A549 treated with AZD9567 at 1 μM for 4 hours (cell line): ENCODE results near the gene KCNK3. TPM values are rescaled to one million over a fixed set of nuclear protein-coding genes. Genes with fewer than 3 reads are reported as not detected.

Experiments used
- total RNA-seq: library from RNA; stranded (reverse); fragments of 200-300 nt; extraction: Qiagen RNA extraction; gene quantifications from 5 replicates; pipeline ENCODE4 v1.2.3, GENCODE V29; 2022; ENCODE audit not compliant: insufficient read depth

KCNK3 gene
- total RNA-seq = 0.48 to 0.75 TPM (median 0.54 TPM) in 5 replicates

DNA sequence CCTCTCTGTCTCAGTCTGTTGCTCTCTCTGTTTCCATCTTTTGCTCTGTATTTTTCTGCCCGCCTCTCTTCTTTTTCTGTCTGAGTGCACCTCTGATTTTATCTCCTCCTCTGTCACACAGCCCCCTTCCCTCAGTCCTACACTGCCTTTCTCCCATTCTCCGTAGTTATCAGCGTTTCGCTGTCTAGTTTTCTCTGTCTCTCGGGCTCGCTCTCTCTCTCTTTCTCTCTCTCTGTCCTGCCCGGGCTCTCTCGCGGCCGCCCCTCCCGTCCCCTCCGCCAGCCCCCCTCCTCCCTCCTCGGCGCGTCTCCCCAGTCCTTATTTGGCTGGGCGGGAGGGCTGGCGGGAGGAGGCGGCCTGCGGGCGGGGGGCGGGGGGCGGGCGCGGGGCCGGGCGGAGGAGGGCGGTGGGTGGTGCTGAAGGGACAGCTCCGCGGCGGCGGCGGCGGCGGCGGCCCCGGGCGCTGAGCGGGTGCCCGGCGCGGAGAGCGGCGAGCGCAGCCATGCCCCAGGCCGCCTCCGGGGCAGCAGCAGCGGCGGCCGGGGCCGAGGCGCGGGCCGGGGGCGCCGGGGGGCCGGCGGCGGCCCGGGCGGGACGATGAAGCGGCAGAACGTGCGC, at the start of gene KCNK3:
Gene KCNK3 (plus strand): TSS at position 444 of the 618 bp plus-strand sequence. CDS start 154 bp downstream, at position 598.

DNA sequence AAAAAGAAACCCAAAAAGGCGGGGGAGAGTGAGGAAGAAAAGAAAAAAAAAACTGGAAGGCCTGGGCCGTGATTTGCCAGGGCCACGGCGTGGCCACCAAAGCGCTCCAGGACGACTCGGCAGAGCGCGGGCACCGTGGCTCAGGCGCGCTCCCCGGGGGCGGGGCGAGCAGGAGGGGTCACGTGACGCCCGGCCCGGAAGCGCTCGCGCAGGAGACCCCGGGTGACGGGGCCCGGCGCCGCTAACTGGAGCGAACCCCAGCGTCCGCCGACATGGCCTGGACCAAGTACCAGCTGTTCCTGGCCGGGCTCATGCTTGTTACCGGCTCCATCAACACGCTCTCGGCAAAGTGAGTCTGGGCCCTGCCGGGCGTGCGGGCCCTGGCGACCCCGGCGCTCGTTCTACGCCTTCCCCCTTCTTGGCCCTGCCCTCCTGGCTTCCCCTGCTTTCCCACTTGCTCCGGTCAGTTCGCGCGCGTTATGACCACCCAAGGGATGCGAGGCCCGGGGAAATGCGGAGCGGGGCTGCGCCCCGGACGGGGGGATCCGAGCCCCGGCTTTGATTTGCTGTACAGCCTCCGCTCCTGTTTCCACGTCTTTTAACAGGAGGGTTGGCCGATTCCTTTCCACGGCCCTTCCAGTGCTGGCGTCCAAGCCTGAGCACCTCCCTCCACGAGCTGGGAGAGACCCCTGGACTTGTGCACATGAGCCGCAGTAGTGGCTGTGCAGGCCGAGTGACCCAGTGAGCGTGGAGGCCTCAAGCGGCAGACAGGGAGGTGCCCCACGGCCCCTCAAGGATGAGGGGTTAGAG, 71.8 kb downstream of the KCNK3 start, which contains the start of gene SLC35F6:
Gene SLC35F6 (plus strand): TSS at position 207 of the 810 bp plus-strand sequence. CDS start 66 bp downstream, at position 273.

Other genes with a start within 250 kb of the KCNK3 start
- gene OTOF, start 214.6 kb upstream of the KCNK3 start, total RNA-seq = 0.07 to 0.14 TPM (median 0.10 TPM) in 4 of 5 replicates, not detected in the other
- 0.21 to 0.48 TPM (median 0.29 TPM) in 4 of 5 replicates, not detected in the other for gene CIB4, start 51.4 kb upstream of the KCNK3 start, total RNA-seq
- gene SLC35F6, start 71.6 kb downstream of the KCNK3 start, total RNA-seq = 29.6 to 47.4 TPM (median 32.2 TPM) in 5 replicates
- gene CENPA, start 93.3 kb downstream of the KCNK3 start, total RNA-seq = 39.2 to 53.8 TPM (median 50.5 TPM) in 5 replicates
- gene DPYSL5, start 155.4 kb downstream of the KCNK3 start, total RNA-seq = 4.3 to 6.1 TPM (median 5.1 TPM) in 5 replicates